Thyroid gland (tissue), 4 donors: ENCODE measurements around the gene NCKAP5. TPM values are rescaled to one million over a fixed set of nuclear protein-coding genes. Genes with fewer than 3 reads are reported as not detected.

Experiments used
- DNase-seq, 2 donors: peaks; one replicate each; pipeline ENCODE4 v3.0.0-alpha.2; 2019
- H3K27ac ChIP-seq, 3 donors: fragments of 200-600 bp; sonication (generic); 1 replicate in 2 of 3; 2 replicates in 1 of 3; pipeline ENCODE4 v1.5.1; 2016 to 2019; ENCODE audit warnings: mild to moderate bottlenecking in 1 of 3, moderate library complexity in 1 of 3
- H3K27me3 ChIP-seq: fragments of 200-600 bp; sonication (generic); one replicate; pipeline ENCODE4 v1.5.1; 2019
- H3K36me3 ChIP-seq, 2 donors: fragments of 200-600 bp; sonication (generic); one replicate each; pipeline ENCODE4 v1.5.1; 2016 to 2019
- H3K4me1 ChIP-seq, 2 donors: fragments of 200-600 bp; sonication (generic); one replicate each; pipeline ENCODE4 v1.5.1; 2017 to 2019
- H3K4me3 ChIP-seq, 3 donors: fragments of 200-600 bp; sonication (generic); replicated peaks in 1 of 3; 1 replicate in 2 of 3; 2 replicates in 1 of 3; pipeline ENCODE4 v1.5.1; 2016; ENCODE audit warnings: mild to moderate bottlenecking in 1 of 3
- H3K9me3 ChIP-seq: fragments of 200-600 bp; sonication (generic); one replicate; pipeline ENCODE4 v1.5.1; 2017
- CTCF ChIP-seq, 6 experiments: fragments of 200-600 bp in 3 of 6; fragments of 450-650 bp in 3 of 6; sonication (generic) in 3 of 6; IDR thresholded peaks; one replicate each; pipeline ENCODE4 v1.5.1; 2016 to 2019; ENCODE audit warnings: antibody characterized with exemption in 6 of 6, mild to moderate bottlenecking in 2 of 6, inconsistent platforms in 1 of 6, moderate library complexity in 1 of 6
- POLR2A ChIP-seq, 2 donors: fragments of 450-650 bp; IDR thresholded peaks; one replicate each; pipeline ENCODE4 v1.6.1; 2017; ENCODE audit warnings: antibody characterized with exemption in 2 of 2, mild to moderate bottlenecking in 2 of 2, moderate library complexity in 1 of 2
- WGBS, 2 donors: methylation state at CpG; one replicate each; pipeline ENCODE4 v1.1.5; 2017; 5-methylcytosine and 5-hydroxymethylcytosine counted together
- intact Hi-C: fragments of 100-400 bp; cut with DNase I; formaldehyde crosslinking; loops from one replicate; pipeline ENCODE4 v1.15.1; 2023
- total RNA-seq, 4 donors: library from RNA; depleted of rRNA; stranded (reverse); fragments of >200 nt; gene quantifications; one replicate each; pipeline ENCODE4 v1.2.3, GENCODE V29; 2016

NCKAP5 gene
- total RNA-seq, 4 donors from 2014 or later = 0.45 to 1.2 (median 0.76) TPM

- no peaks in the 10 kb centered on the region for H3K9me3 ChIP-seq
- no peaks in the 10 kb centered on the region for H3K36me3 ChIP-seq
- H3K27ac ChIP-seq = no peak overlapping the region
- no peaks in the 10 kb centered on the region for H3K27me3 ChIP-seq
- H3K4me3 ChIP-seq = no peak overlapping the region
- H3K4me1 ChIP-seq = no peaks in the 10 kb centered on the region
- TF ChIP-seq POLR2A (IDR thresholded peaks at IDR 0.05) = no peak
- no peak for TF ChIP-seq CTCF (IDR thresholded peaks at IDR 0.05)
- intact Hi-C loops = no loop called here
- no peak for DNase-seq
- WGBS, 2 donors = 87 to 90% methylated on average over 8 of the region's 8 CpGs
Observed at GRCh38 chr2:133200684-133201421, 367.4 kb downstream of the NCKAP5 start.

- no peak for DNase-seq
- TF ChIP-seq POLR2A (IDR thresholded peaks at IDR 0.05) = no peak
- no peak for TF ChIP-seq CTCF (IDR thresholded peaks at IDR 0.05)
- WGBS, 2 donors = 62 to 68% methylated on average over 1 of the region's 1 CpG
- Histone ChIP-seq H3K27me3 (no peaks in the 10 kb centered on the region), H3K9me3 (no peaks in the 10 kb centered on the region), H3K36me3 (no peaks in the 10 kb centered on the region), H3K4me1 (no peaks in the 10 kb centered on the region), H3K27ac (no peak overlapping the region), H3K4me3 (no peak overlapping the region)
- intact Hi-C loops = no loop called here
Observed at GRCh38 chr2:133198678-133199077, 369.6 kb downstream of the NCKAP5 start.

- Histone ChIP-seq H3K4me1 (no peaks in the 10 kb centered on the region), H3K4me3 (no peak overlapping the region), H3K36me3 (no peaks in the 10 kb centered on the region), H3K27ac (no peak overlapping the region), H3K9me3 (no peaks in the 10 kb centered on the region), H3K27me3 (no peaks in the 10 kb centered on the region)
- 72 to 76% methylated on average over 2 of the region's 2 CpGs for WGBS, 2 donors
- no peak for DNase-seq
- intact Hi-C loops = no loop called here
- TF ChIP-seq CTCF (IDR thresholded peaks at IDR 0.05) = no peak
- no peak for TF ChIP-seq POLR2A (IDR thresholded peaks at IDR 0.05)
Observed at GRCh38 chr2:133197156-133197555, 371.1 kb downstream of the NCKAP5 start.

GRCh38 chr2:133194777-133195335 lies 373.4 kb downstream of the NCKAP5 start:
- Histone ChIP-seq H3K36me3 (no peaks in the 10 kb centered on the region), H3K4me1 (no peaks in the 10 kb centered on the region), H3K27me3 (no peaks in the 10 kb centered on the region), H3K9me3 (no peaks in the 10 kb centered on the region), H3K4me3 (no peak overlapping the region), H3K27ac (no peak overlapping the region)
- 83 to 87% methylated on average over 5 of the region's 5 CpGs for WGBS, 2 donors
- TF ChIP-seq POLR2A (IDR thresholded peaks at IDR 0.05) (no peak), CTCF (IDR thresholded peaks at IDR 0.05) (no peak)
- DNase-seq = no peak
- intact Hi-C loops = no loop called here

GRCh38 chr2:133194362-133194655 lies 374.0 kb downstream of the NCKAP5 start:
- no peaks in the 10 kb centered on the region for H3K4me1 ChIP-seq
- H3K9me3 ChIP-seq = no peaks in the 10 kb centered on the region
- no peak overlapping the region for H3K4me3 ChIP-seq
- intact Hi-C loops = no loop called here
- no peaks in the 10 kb centered on the region for H3K27me3 ChIP-seq
- WGBS, 2 donors = 71 to 72% methylated on average over 4 of the region's 4 CpGs
- TF ChIP-seq CTCF (IDR thresholded peaks at IDR 0.05) (no peak), POLR2A (IDR thresholded peaks at IDR 0.05) (no peak)
- H3K27ac ChIP-seq = no peak overlapping the region
- no peaks in the 10 kb centered on the region for H3K36me3 ChIP-seq
- no peak for DNase-seq
